Activated naive CD8-positive, alpha-beta T cell treated with anti-CD3 and anti-CD28 coated beads, Interleukin-2, amount 50 U/mL, for 24 hours (primary cell): ENCODE data around the gene RANBP17.
A peak's percentile ranks its signal among the peaks of the same experiment; 100 is the strongest.
"Not testable (repeated sequence)": the region's sequence is repeated elsewhere in the genome, so short reads cannot be mapped to it uniquely, and the experiment has no call there.

Experiments
- ATAC-seq: fragments of 150-1000 bp; cut with Tn5 transposase; one replicate; pipeline ENCODE4 v1.10.0; 2021
- DNase-seq: peaks from one replicate; pipeline ENCODE4 v3.0.0; 2021
- H3K27ac Mint-ChIP-seq: one replicate; pipeline ENCODE4 v1.8.0; 2021; ENCODE audit warnings: mild to moderate bottlenecking, mixed read lengths
- H3K27me3 Mint-ChIP-seq: one replicate; pipeline ENCODE4 v1.8.0; 2021; ENCODE audit warnings: mixed read lengths
- H3K36me3 Mint-ChIP-seq: one replicate; pipeline ENCODE4 v1.8.0; 2021; ENCODE audit warnings: low read depth, mixed read lengths
- H3K4me1 Mint-ChIP-seq: one replicate; pipeline ENCODE4 v1.8.0; 2021; ENCODE audit warnings: mixed read lengths
- H3K4me3 Mint-ChIP-seq: one replicate; pipeline ENCODE4 v1.8.0; 2021; ENCODE audit warnings: mild to moderate bottlenecking, moderate library complexity, mixed read lengths
- H3K9me3 Mint-ChIP-seq: one replicate; pipeline ENCODE4 v1.8.0; 2021; ENCODE audit warnings: mixed read lengths

The RANBP17 gene

DNA sequence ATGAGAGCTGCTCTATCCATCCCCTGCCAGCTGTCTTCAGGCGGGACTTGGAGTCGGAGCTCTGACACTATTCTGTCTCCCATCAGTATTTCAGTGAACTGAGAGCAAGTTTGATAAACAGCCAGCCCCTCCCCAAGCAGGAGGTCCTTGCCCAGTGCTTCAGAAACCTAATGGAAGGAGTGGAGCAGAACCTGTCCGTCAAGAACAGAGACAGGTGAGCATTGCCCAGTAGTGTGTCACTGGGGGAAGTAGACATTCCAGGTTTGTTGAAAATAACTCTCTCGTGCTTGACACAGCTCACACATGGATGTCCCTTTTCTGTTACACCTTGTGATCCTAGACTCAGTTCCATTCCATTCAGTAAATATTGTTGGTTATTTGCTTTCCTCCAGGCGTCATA, 434.0 kb downstream of the RANBP17 start:
- Mint-ChIP-seq H3K36me3 (no peaks in the 10 kb centered on the region), H3K4me1 (no peaks in the 10 kb centered on the region), H3K27me3 (no peaks in the 10 kb centered on the region), H3K9me3 (no peaks in the 10 kb centered on the region), H3K27ac (no peak overlapping the region), H3K4me3 (no peak overlapping the region)
- ATAC-seq (no peak), DNase-seq (no peak)

DNA sequence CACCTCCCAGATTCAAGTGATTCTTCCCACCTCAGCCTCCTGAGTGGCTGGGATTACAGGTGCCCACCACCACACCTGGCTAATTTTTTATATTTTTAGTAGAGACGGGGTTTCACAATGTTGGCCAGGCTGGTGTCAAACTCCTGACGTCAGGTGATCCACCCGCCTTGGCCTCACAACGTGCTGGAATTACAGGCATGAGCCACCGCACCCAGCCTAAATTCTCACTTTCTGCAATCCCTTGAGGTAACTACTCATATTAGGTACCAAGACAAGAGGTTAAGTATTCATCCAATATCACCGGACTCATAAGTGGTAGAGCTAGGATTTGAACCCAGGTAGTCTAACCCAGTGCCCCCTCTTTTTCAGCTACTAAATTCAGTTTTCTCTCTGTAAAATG, 436.1 kb downstream of the RANBP17 start:
- not testable (repeated sequence) for H3K4me3 Mint-ChIP-seq, ATAC-seq, H3K4me1 Mint-ChIP-seq, H3K9me3 Mint-ChIP-seq, DNase-seq, H3K36me3 Mint-ChIP-seq, H3K27ac Mint-ChIP-seq
- peaks cover 11% of the 10 kb centered on the region for H3K27me3 Mint-ChIP-seq

DNA sequence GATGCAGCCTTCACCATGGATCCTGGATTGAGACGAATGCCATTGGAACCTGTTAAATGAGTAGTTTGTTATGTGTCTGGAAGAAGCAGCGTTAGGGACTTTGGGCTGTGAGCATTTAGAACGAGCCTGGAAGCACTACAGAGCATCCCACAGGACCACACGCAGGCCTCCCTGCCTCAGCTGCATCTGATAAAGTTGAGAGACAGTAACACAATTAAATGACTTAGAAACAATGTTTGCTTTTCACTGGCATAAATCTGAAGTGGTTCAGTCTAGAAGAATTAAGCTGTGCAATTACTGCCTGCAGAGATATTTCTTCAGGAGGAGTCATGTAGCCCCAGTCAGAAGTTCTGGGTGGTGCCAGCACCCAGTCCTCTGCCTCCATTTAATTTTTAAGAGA, 437.4 kb downstream of the RANBP17 start:
- no peak overlapping the region for H3K27ac Mint-ChIP-seq
- no peaks in the 10 kb centered on the region for H3K36me3 Mint-ChIP-seq
- no peaks in the 10 kb centered on the region for H3K9me3 Mint-ChIP-seq
- DNase-seq (no peak), ATAC-seq (no peak)
- no peak overlapping the region for H3K4me3 Mint-ChIP-seq
- peaks cover 22% of the 10 kb centered on the region for H3K27me3 Mint-ChIP-seq
- H3K4me1 Mint-ChIP-seq: no peaks in the 10 kb centered on the region

DNA sequence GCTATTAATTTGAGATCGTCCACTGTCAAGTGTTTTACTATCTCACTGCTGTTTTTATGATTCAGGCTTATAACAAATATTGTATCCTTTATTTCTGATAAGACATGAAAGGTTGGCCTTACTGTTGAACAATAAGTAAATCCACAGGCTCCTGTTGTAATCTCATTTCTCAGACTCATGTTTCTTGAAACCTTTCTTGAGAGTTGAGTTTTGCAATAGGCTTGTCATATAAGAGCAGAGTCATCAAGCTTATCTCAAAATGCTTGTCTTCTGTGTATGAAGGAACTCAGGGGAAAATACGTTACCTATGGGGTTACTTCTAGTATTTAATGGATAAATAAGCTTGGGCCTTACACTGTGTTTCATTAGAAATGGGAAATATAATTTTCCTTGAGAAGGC, 438.0 kb downstream of the RANBP17 start:
- no peaks in the 10 kb centered on the region for H3K36me3 Mint-ChIP-seq
- peaks cover 27% of the 10 kb centered on the region for H3K27me3 Mint-ChIP-seq
- no peaks in the 10 kb centered on the region for H3K9me3 Mint-ChIP-seq

DNA sequence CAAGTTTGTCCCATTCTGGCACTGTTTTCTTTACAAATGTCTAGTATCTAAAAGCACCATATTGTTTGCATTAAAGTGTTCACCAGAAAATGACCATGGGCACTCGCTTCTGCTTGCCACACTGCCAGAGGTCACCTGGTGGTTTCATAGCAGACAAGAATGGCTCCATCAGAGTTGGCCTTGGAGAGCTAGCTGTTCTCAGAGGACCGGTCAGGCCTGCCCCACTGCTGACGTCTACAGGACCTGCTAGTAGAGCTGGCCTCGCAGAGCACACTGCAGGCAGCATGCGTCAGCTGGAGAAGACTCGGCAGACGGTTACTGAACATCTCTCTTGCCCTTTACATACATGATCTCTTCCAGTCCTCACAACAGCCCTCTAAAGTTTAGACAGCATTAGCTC, 438.5 kb downstream of the RANBP17 start:
- ATAC-seq: no peak
- no peaks in the 10 kb centered on the region for H3K9me3 Mint-ChIP-seq
- no peak overlapping the region for H3K27ac Mint-ChIP-seq
- H3K4me3 Mint-ChIP-seq: no peak overlapping the region
- H3K4me1 Mint-ChIP-seq: no peaks in the 10 kb centered on the region
- H3K27me3 Mint-ChIP-seq: peaks cover 32% of the 10 kb centered on the region
- DNase-seq: no peak
- H3K36me3 Mint-ChIP-seq: no peaks in the 10 kb centered on the region

More for the DNA sequence above, 438.0 kb downstream of the RANBP17 start:
- H3K27ac Mint-ChIP-seq: no peak overlapping the region
- no peak for DNase-seq
- no peak for ATAC-seq
- no peaks in the 10 kb centered on the region for H3K4me1 Mint-ChIP-seq
- no peak overlapping the region for H3K4me3 Mint-ChIP-seq

DNA sequence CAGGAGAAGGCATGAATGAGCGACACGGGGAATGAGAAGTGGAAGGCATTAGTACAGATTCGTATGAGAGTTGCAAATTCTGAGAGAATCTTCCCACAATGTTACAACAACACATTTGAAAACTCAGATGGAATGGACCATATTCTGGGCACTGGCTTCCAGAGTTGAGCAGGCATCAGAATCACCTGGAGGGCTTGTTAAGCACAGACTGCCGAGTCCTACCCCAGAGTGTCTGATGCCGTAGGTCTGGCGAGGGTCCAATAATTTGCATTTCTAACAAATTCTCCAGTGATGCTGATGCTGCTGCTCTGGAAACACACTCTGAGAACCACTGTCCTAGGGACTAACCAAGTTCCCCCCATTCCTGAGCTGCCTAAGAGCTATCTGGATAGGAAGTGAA, 444.3 kb downstream of the RANBP17 start:
- Mint-ChIP-seq H3K4me3 (no peak overlapping the region), H3K36me3 (no peaks in the 10 kb centered on the region), H3K9me3 (no peaks in the 10 kb centered on the region), H3K27ac (no peak overlapping the region), H3K27me3 (peaks cover 76% of the 10 kb centered on the region), H3K4me1 (peaks cover 13% of the 10 kb centered on the region)
- DNase-seq: no peak
- no peak for ATAC-seq

DNA sequence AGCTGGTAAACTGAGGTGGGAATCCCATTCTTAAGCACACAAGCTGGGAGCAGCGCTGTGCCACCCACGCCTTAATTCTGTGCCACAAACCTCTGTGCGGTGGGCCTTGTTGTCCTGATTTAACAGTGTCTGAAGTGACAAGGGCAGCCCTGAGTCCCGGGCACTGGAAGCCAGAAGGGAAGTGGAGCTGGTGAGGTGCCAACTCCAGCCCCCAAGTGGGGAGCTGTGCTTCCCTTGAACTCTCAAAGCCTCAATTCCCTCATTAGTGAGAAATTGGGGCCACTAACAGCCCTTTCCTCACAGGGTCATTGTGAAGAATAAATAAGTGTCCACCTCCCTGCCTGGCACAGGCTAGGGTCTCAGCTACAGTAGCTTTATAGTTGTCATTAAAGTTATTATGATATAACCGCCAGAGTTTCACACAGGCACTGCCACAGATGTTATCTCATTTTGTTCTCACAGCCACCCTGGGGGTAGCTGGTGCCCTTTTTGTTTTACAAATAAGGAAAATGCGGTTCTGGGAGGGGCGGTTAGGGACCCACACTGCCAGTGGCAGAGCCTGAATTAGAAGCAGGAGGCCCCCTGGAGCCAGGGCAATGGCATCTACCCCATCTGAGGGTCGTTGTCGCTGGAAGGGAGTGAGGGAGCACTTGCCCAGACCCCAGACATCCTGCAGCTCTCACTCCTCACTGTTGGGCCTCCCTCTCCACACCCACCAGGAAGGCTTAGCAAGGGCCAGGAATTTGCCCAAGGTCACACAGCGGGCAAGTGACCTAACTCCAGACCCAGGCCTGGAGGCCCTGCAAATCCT, 445.2 kb downstream of the RANBP17 start:
- Mint-ChIP-seq H3K27me3 (peaks cover 75% of the 10 kb centered on the region), H3K36me3 (no peaks in the 10 kb centered on the region), H3K27ac (no peak overlapping the region), H3K4me1 (peaks cover 13% of the 10 kb centered on the region), H3K9me3 (no peaks in the 10 kb centered on the region), H3K4me3 (no peak overlapping the region)
- no peak for ATAC-seq
- DNase-seq: no peak

DNA sequence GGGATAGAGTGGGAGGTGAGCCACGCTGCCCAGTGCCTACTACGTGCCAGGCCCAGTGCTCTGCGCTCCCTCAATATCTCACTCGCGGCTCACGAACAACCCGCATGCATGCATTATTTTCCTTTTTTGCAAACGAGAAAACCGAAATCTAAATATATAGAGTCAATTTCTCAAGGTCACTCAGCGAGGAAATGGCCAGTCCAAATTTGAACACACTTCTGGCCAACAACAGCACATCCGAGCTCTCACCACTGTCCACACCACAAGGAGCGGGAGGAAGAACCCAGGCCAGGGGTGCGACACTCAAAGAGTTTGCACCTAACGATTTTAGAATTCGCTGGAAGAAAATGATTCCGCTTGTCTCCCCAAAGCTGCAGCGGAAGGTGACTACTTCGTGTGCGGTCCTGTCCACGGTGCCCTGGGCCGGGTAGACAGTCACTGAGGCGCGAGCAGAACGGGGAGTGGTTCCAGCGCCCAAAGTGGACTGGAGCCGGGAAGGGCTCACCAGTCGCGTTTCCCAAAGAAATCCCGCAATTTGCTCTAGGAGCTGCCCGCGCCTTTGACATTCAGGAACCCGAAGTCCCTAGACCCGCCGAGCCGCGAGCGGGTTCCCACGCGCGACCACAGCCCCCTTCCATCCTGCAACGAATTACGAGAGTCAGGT, 446.1 kb downstream of the RANBP17 start:
- H3K9me3 Mint-ChIP-seq: no peaks in the 10 kb centered on the region
- no peaks in the 10 kb centered on the region for H3K36me3 Mint-ChIP-seq
- peaks cover 18% of the 10 kb centered on the region for H3K4me1 Mint-ChIP-seq
- H3K27ac Mint-ChIP-seq: no peak overlapping the region
- H3K27me3 Mint-ChIP-seq: peaks cover 75% of the 10 kb centered on the region
- no peak overlapping the region for H3K4me3 Mint-ChIP-seq
- DNase-seq: no peak
- no peak for ATAC-seq

DNA sequence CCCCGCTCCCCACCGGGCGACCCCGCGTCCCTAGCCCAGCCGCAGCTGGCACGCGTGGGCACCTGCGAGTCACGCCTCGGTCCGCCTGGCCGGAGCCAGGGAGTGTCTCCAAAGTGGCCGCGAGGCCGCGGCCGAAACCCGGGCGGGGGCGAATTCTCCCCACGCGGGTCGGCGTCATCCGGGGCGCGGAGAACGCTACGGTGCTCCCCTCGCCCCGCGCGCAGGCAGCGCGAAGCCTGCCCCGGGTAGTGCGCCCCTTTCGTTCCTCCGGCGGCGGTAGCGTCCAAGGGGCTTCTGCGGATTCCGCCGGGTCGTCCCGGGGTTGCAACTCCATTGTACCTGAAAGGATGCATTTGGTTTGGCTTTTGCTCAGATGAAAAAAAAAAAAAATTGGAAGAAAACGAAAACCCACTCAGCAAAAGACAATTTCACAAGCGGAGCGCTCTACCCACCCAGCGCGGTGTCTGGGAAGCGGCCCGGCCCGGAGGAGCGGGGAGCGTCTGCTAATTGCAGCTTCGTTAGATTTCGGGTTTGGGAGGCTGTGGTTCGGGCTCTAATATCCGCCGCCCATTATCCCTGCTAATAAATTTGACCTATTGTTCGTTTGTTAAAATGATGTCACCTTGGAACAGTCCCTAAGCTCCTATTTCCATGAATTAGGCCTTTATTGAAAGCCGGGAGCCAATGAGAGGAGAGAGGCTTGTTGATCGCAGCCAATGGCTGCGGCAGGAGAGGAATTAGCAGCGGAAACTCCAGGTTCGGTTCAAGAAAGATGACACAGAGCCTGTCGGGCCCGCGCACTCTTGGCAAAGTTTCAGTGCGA, 446.8 kb downstream of the RANBP17 start, which contains the start of gene TLX3:
Gene TLX3 (plus strand): TSS at position 796 of the 823 bp plus-strand sequence. CDS start 118 bp downstream, outside the sequence.
- ATAC-seq (no peak), DNase-seq (no peak)
- Mint-ChIP-seq H3K36me3 (no peaks in the 10 kb centered on the region), H3K27ac (no peak within 1 kb of the TSS), H3K9me3 (no peaks in the 10 kb centered on the region), H3K4me1 (peaks cover 22% of the 10 kb centered on the region), H3K4me3 (no peak within 1 kb of the TSS), H3K27me3 (peaks cover 77% of the 10 kb centered on the region)

DNA sequence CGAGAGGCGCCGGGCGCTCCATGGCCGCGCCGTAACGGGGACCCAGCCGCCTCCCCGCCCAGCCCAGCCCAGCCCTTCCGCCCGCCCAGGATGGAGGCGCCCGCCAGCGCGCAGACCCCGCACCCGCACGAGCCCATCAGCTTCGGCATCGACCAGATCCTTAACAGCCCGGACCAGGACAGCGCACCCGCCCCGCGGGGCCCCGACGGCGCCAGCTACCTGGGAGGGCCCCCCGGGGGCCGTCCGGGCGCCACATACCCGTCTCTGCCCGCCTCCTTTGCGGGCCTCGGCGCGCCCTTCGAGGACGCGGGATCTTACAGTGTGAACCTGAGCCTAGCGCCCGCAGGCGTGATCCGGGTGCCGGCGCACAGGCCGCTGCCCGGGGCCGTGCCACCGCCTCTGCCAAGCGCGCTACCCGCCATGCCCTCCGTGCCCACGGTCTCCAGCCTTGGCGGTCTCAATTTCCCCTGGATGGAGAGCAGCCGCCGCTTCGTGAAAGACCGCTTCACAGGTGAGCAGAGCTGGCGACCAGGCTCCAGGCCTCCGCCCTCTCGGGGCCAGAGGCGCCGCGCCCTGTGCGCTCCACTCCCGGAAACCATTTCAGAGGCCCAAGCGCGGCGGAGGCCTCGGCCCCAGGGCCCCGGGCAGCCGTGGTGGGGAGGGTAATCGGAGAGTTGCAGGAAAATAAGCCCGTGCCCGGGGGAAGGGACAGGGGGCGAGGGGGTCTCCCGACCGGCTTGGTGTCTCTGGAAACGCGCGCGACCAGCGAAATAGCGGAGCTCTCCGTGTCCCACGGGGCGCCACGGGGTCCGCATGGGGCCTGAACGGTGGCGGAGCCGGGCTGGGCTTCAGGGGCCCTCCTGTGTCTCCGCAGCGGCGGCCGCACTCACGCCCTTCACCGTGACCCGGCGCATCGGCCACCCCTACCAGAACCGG, 447.7 kb downstream of the RANBP17 start:
- Mint-ChIP-seq H3K9me3 (no peaks in the 10 kb centered on the region), H3K27me3 (peaks cover 77% of the 10 kb centered on the region), H3K4me1 (peaks cover 27% of the 10 kb centered on the region), H3K4me3 (no peak overlapping the region), H3K27ac (no peak overlapping the region), H3K36me3 (no peaks in the 10 kb centered on the region)
- DNase-seq: no peak
- ATAC-seq: no peak

DNA sequence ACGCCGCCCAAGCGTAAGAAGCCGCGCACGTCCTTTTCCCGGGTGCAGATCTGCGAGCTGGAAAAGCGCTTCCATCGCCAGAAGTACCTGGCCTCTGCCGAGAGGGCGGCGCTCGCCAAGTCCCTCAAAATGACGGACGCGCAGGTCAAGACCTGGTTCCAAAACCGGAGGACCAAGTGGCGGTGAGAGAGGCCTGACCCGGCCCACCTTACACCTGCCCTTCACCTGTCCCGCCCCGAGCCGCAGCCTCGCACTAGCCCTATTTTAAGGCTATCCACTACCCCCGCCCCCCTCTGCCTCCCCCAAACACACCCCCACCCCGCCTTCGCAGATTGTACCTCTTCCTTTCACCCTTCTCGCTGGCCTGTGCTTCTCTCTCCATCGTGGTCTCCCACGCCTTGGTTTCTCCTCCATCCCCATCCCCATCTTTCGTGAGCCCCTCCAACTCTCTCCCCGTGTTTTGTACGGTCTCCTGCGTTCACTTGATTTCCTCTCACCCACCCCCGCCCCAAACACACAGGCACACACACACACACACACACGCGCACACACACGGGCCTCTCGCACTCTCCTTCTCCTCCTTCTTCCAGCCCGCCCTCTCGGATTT, 448.5 kb downstream of the RANBP17 start:
- Mint-ChIP-seq H3K9me3 (no peaks in the 10 kb centered on the region), H3K27ac (no peak overlapping the region), H3K27me3 (peaks cover 75% of the 10 kb centered on the region), H3K4me3 (no peak overlapping the region), H3K4me1 (peaks cover 27% of the 10 kb centered on the region), H3K36me3 (no peaks in the 10 kb centered on the region)
- DNase-seq (peak; percentile 44), ATAC-seq (no peak)

DNA sequence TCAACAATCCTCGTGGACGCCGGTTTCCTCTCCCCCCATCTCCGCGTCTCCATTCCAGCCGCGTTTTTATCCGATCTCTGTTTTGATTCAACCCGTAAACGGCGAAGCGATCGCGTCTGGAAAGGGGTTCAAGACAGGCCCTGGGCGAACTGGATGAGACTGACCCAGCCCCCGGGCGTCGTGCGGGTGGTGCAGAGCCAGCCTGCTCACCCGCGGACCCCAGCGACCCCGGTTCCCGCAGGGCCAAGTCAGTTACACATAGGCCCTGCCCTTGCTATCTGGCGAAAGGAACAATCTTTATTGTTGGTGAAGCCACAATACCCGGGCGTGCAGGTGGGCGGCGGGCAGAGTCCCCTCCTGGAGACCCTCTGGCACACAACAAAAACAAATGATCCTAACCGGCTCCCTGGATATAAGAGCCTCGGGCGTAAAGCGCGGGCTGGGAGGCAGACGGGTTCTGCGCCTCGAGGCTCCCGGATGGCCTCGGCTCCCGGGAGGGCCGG, 449.1 kb downstream of the RANBP17 start:
- ATAC-seq: no peak
- H3K36me3 Mint-ChIP-seq: no peaks in the 10 kb centered on the region
- peaks cover 27% of the 10 kb centered on the region for H3K4me1 Mint-ChIP-seq
- no peaks in the 10 kb centered on the region for H3K9me3 Mint-ChIP-seq
- H3K4me3 Mint-ChIP-seq: no peak overlapping the region
- no peak overlapping the region for H3K27ac Mint-ChIP-seq
- no peak for DNase-seq
- peaks cover 74% of the 10 kb centered on the region for H3K27me3 Mint-ChIP-seq

DNA sequence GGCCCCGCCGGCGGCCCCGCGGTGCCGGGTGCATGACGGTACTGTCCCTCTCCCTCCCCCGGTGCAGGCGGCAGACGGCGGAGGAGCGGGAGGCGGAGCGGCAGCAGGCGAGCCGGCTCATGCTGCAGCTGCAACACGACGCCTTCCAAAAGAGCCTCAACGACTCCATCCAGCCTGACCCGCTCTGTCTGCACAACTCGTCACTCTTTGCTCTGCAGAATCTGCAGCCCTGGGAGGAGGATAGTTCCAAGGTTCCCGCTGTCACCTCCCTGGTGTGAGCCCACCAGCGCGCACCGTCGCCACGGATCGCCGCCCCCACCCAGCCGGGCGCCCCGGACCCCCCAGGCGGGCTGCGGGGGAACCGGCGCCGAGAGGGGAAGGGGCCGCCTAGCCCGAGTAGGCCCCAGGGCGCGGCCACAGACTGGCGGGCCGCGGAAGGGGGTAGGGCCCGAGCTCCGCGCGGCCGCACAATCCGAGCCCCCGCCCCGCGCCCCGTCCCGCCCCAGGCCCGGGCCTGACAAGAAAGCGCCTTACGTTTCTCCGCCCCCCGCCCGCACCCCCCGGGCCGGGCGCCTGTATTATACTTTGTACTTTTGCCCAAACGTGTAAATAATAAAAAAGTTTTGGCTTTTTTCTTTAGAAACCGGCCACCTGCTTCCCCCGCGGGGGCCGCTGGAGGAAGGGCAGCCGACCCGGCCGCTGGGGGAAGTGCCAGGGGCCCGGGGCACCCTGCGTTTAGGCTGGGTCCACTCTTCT, 449.7 kb downstream of the RANBP17 start:
- H3K36me3 Mint-ChIP-seq: no peaks in the 10 kb centered on the region
- ATAC-seq (no peak), DNase-seq (peak; percentile 16)
- H3K4me3 Mint-ChIP-seq: no peak overlapping the region
- H3K4me1 Mint-ChIP-seq: peaks cover 32% of the 10 kb centered on the region
- H3K27me3 Mint-ChIP-seq: peaks cover 74% of the 10 kb centered on the region
- no peak overlapping the region for H3K27ac Mint-ChIP-seq
- H3K9me3 Mint-ChIP-seq: no peaks in the 10 kb centered on the region
